ENCODE measurements around the gene PDCD1.

PDCD1 gene

DNA sequence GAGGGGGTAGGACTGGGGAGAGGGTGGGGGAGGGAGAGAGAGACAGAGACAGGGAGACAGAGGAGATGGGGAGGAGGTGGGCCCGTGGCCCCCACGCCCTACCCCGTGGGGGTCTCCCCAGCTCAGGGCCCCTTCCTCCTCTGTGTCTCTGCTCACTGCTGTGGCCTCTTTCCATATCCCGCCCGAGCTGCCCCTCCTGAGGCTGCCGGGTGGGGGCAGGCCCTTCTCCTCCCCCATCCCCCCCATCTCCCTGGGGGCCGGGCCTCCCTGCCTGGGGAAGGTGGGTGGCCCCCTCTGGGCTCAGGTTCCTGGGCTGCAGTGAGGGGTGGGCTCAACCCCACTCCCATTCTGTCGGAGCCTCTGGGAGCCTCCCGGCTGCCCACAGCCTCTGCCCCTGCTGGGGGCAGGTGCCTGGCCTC, 332 bp upstream of the PDCD1 start:
- H3K4me3 ChIP-seq (replicated peaks; ENCODE audit: insufficient read depth, low read length): no peak overlapping the region
- H3K27ac ChIP-seq (replicated peaks): no peak overlapping the region
- TF ChIP-seq POLR2AphosphoS5 (IDR thresholded peaks at IDR 0.05; ENCODE audit: low read depth) (no peak), SPI1 (IDR thresholded peaks at IDR 0.05; ENCODE audit: borderline replicate concordance, low read depth) (no peak), GABPA (IDR thresholded peaks at IDR 0.05; ENCODE audit: low read depth) (no peak)
- TF ChIP-seq, protein P1, sequence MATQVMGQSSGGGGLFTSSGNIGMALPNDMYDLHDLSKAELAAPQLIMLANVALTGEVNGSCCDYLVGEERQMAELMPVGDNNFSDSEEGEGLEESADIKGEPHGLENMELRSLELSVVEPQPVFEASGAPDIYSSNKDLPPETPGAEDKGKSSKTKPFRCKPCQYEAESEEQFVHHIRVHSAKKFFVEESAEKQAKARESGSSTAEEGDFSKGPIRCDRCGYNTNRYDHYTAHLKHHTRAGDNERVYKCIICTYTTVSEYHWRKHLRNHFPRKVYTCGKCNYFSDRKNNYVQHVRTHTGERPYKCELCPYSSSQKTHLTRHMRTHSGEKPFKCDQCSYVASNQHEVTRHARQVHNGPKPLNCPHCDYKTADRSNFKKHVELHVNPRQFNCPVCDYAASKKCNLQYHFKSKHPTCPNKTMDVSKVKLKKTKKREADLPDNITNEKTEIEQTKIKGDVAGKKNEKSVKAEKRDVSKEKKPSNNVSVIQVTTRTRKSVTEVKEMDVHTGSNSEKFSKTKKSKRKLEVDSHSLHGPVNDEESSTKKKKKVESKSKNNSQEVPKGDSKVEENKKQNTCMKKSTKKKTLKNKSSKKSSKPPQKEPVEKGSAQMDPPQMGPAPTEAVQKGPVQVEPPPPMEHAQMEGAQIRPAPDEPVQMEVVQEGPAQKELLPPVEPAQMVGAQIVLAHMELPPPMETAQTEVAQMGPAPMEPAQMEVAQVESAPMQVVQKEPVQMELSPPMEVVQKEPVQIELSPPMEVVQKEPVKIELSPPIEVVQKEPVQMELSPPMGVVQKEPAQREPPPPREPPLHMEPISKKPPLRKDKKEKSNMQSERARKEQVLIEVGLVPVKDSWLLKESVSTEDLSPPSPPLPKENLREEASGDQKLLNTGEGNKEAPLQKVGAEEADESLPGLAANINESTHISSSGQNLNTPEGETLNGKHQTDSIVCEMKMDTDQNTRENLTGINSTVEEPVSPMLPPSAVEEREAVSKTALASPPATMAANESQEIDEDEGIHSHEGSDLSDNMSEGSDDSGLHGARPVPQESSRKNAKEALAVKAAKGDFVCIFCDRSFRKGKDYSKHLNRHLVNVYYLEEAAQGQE (IDR thresholded peaks at IDR 0.05; ENCODE audit: insufficient replicate concordance, low read depth): no peak
- TF ChIP-seq, protein P2, sequence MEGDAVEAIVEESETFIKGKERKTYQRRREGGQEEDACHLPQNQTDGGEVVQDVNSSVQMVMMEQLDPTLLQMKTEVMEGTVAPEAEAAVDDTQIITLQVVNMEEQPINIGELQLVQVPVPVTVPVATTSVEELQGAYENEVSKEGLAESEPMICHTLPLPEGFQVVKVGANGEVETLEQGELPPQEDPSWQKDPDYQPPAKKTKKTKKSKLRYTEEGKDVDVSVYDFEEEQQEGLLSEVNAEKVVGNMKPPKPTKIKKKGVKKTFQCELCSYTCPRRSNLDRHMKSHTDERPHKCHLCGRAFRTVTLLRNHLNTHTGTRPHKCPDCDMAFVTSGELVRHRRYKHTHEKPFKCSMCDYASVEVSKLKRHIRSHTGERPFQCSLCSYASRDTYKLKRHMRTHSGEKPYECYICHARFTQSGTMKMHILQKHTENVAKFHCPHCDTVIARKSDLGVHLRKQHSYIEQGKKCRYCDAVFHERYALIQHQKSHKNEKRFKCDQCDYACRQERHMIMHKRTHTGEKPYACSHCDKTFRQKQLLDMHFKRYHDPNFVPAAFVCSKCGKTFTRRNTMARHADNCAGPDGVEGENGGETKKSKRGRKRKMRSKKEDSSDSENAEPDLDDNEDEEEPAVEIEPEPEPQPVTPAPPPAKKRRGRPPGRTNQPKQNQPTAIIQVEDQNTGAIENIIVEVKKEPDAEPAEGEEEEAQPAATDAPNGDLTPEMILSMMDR (IDR thresholded peaks at IDR 0.05; ENCODE audit: insufficient read depth, low read length): no peak
- no peak for DNase-seq (ENCODE audit: low read depth in 1 of 2, low spot score in 1 of 2)
- peaks cover 11% of the 10 kb centered on the region for H3K27me3 ChIP-seq (ENCODE audit: insufficient read depth, poor library complexity, severe bottlenecking)

DNA sequence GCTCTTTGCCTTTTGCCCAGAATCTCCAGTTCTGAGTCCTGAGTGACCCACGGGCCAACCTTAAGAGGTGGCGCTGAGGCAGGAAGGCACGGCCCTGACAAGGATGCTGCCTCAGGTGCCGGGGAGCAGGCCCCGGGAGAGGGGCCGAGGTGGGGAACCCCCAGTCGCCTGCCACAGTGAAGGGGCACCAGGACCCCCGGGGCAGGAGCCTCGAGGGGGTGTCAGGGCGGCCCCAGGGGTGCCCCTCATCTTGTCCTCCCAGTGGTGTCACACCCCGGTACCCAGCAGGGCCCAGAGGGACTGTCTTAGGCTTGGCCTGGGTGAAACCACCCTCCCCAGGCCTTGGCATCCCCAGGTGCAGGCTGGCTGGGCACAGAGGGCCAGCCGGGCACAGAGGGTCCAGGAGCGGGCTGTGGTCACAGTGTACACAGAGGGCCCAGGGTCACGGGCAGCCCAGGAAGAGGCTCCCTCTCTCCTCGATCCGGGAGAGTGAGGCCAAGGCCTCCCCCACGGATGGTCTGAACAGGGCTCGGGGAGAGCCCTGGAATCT, 1.0 kb downstream of the PDCD1 start:
- TF ChIP-seq, protein P1 (IDR thresholded peaks at IDR 0.05; ENCODE audit: insufficient replicate concordance, low read depth): no peak
- TF ChIP-seq POLR2AphosphoS5 (IDR thresholded peaks at IDR 0.05; ENCODE audit: low read depth) (no peak), SPI1 (IDR thresholded peaks at IDR 0.05; ENCODE audit: borderline replicate concordance, low read depth) (no peak), GABPA (IDR thresholded peaks at IDR 0.05; ENCODE audit: low read depth) (no peak)
- TF ChIP-seq, protein P2 (IDR thresholded peaks at IDR 0.05; ENCODE audit: insufficient read depth, low read length): no peak

DNA sequence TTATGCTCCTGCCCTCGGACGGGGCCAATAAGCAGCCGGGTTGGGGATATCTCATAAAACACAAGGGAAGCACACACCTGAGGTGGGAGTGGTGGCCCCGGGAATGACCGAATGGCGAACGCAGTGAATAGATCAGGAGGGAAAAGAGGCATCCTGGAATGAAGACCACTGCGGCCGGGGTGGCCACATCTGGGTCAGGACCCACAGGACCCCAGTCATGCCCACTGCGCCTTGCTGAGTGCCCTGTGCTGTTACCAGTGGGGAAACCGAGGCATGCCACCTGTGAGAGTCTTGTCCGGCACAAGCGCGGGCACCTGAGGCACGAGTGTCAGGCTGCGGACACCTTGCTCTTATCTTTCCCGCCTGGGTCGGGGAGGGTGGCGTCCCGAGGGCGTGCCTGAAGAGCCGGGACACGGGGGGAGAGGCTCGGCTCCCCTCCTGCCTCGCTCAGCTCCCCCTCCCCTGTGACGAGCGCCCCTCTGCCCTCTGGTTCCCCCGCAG, 1.6 kb downstream of the PDCD1 start:
- Histone ChIP-seq H3K4me3 (replicated peaks; ENCODE audit: insufficient read depth, low read length) (no peak overlapping the region), H3K27ac (replicated peaks) (no peak overlapping the region), H3K27me3 (ENCODE audit: insufficient read depth, poor library complexity, severe bottlenecking) (no peaks in the 10 kb centered on the region)
- DNase-seq (ENCODE audit: low read depth in 1 of 2, low spot score in 1 of 2): no peak
- TF ChIP-seq GABPA (IDR thresholded peaks at IDR 0.05; ENCODE audit: low read depth): no peak
- TF ChIP-seq, protein P2 (IDR thresholded peaks at IDR 0.05; ENCODE audit: insufficient read depth, low read length): no peak
- TF ChIP-seq SPI1 (IDR thresholded peaks at IDR 0.05; ENCODE audit: borderline replicate concordance, low read depth): no peak
- TF ChIP-seq, protein P1 (IDR thresholded peaks at IDR 0.05; ENCODE audit: insufficient replicate concordance, low read depth): no peak
- TF ChIP-seq POLR2AphosphoS5 (IDR thresholded peaks at IDR 0.05; ENCODE audit: low read depth): no peak

More for the DNA sequence above, 1.0 kb downstream of the PDCD1 start:
- DNase-seq (ENCODE audit: low read depth in 1 of 2, low spot score in 1 of 2): no peak
- H3K4me3 ChIP-seq (replicated peaks; ENCODE audit: insufficient read depth, low read length): no peak overlapping the region
- H3K27me3 ChIP-seq (ENCODE audit: insufficient read depth, poor library complexity, severe bottlenecking): no peaks in the 10 kb centered on the region
- no peak overlapping the region for H3K27ac ChIP-seq (replicated peaks)

All from HL-60 (cell line).